SK-N-SH treated with all-trans-retinoic acid at 6 μM for 48 hours (cell line): Measurements from ENCODE around the gene PCDH9.

Experiments
- ATAC-seq: fragments of 200-7000 bp; cut with Tn5 transposase; 3 replicates; pipeline ENCODE4 v1.9.1; 2020; ENCODE audit warnings: mild to moderate bottlenecking, moderate library complexity
- ARNTL ChIP-seq: fragments of 450-650 bp; formaldehyde crosslinking; IDR thresholded peaks from 2 replicates; pipeline ENCODE4 v1.5.0; 2020; ENCODE audit warnings: low read depth, mild to moderate bottlenecking, moderate library complexity, borderline replicate concordance
- BACH2 ChIP-seq: fragments of 250-450 bp; sonication (Bioruptor Pico); IDR thresholded peaks from 2 replicates; pipeline ENCODE4 v1.9.0; 2021; ENCODE audit warnings: mild to moderate bottlenecking, borderline replicate concordance
- CREB5 ChIP-seq: fragments of 250-450 bp; sonication (Bioruptor Pico); IDR thresholded peaks from 2 replicates; pipeline ENCODE4 v1.5.1; 2020; ENCODE audit warnings: low read depth, mild to moderate bottlenecking, moderate library complexity
- CSDC2 ChIP-seq: fragments of 250-450 bp; sonication (Bioruptor Pico); IDR thresholded peaks from 2 replicates; pipeline ENCODE4 v1.5.0; 2020; ENCODE audit warnings: mild to moderate bottlenecking, moderate library complexity
- ESRRG ChIP-seq: fragments of 250-450 bp; sonication (Bioruptor Pico); IDR thresholded peaks from 2 replicates; pipeline ENCODE4 v1.6.1; 2021; ENCODE audit warnings: mild to moderate bottlenecking
- GLIS3 ChIP-seq: fragments of 250-450 bp; sonication (Bioruptor Pico); IDR thresholded peaks from 2 replicates; pipeline ENCODE4 v1.5.0; 2020; ENCODE audit warnings: mild to moderate bottlenecking, moderate library complexity
- ISL1 ChIP-seq: fragments of 250-450 bp; sonication (Bioruptor Pico); IDR thresholded peaks from 2 replicates; pipeline ENCODE4 v2.1.2; 2022; ENCODE audit warnings: mild to moderate bottlenecking, moderate library complexity
- OSR1 ChIP-seq: fragments of 250-450 bp; sonication (Bioruptor Pico); IDR thresholded peaks from 2 replicates; pipeline ENCODE4 v1.8.0; 2022; ENCODE audit warnings: moderate library complexity, mild to moderate bottlenecking, inconsistent platforms
- PATZ1 ChIP-seq: fragments of 250-450 bp; sonication (Bioruptor Pico); IDR thresholded peaks from 2 replicates; pipeline ENCODE4 v1.8.0; 2020; ENCODE audit warnings: mild to moderate bottlenecking, moderate library complexity, borderline replicate concordance
- POU6F1 ChIP-seq: fragments of 250-450 bp; sonication (Bioruptor Pico); IDR thresholded peaks from 2 replicates; pipeline ENCODE4 v1.8.0; 2021; ENCODE audit warnings: low read depth, mild to moderate bottlenecking, moderate library complexity, borderline replicate concordance
- PPARA ChIP-seq: fragments of 250-450 bp; sonication (Bioruptor Pico); IDR thresholded peaks from 2 replicates; pipeline ENCODE4 v1.5.0; 2020; ENCODE audit warnings: mild to moderate bottlenecking, borderline replicate concordance
- RARB ChIP-seq: fragments of 250-450 bp; sonication (Bioruptor Pico); IDR thresholded peaks from 2 replicates; pipeline ENCODE4 v1.8.0; 2021; ENCODE audit warnings: mild to moderate bottlenecking, moderate library complexity
- SNAI2 ChIP-seq: fragments of 250-450 bp; sonication (Bioruptor Pico); IDR thresholded peaks from 2 replicates; pipeline ENCODE4 v1.5.0; 2020; ENCODE audit warnings: mild to moderate bottlenecking, moderate library complexity
- TCF4 ChIP-seq: fragments of 250-450 bp; sonication (Bioruptor Pico); IDR thresholded peaks from 2 replicates; pipeline ENCODE4 v1.8.0; 2021; ENCODE audit warnings: mild to moderate bottlenecking, moderate library complexity, borderline replicate concordance
- TOX ChIP-seq: fragments of 250-450 bp; sonication (Bioruptor Pico); IDR thresholded peaks from 2 replicates; pipeline ENCODE4 v1.8.0; 2021; ENCODE audit warnings: mild to moderate bottlenecking, moderate library complexity, borderline replicate concordance
- TSHZ2 ChIP-seq: fragments of 250-450 bp; sonication (Bioruptor Pico); IDR thresholded peaks from 2 replicates; pipeline ENCODE4 v1.5.0; 2020; ENCODE audit warnings: mild to moderate bottlenecking, moderate library complexity
- ZC3H10 ChIP-seq: fragments of 250-450 bp; sonication (Bioruptor Pico); IDR thresholded peaks from 2 replicates; pipeline ENCODE4 v1.5.1; 2021; ENCODE audit warnings: mild to moderate bottlenecking, moderate library complexity
- ZFP3 ChIP-seq: fragments of 250-450 bp; sonication (Bioruptor Pico); IDR thresholded peaks from 2 replicates; pipeline ENCODE4 v1.5.0; 2020; ENCODE audit warnings: mild to moderate bottlenecking, moderate library complexity
- ZFP30 ChIP-seq: fragments of 450-650 bp; formaldehyde crosslinking; IDR thresholded peaks from 2 replicates; pipeline ENCODE4 v1.5.0; 2022; ENCODE audit warnings: mild to moderate bottlenecking, moderate library complexity
- ZNF70 ChIP-seq: fragments of 450-650 bp; formaldehyde crosslinking; IDR thresholded peaks from 2 replicates; pipeline ENCODE4 v1.5.0; 2020; ENCODE audit warnings: mild to moderate bottlenecking, moderate library complexity
- ZNF8 ChIP-seq: fragments of 450-650 bp; formaldehyde crosslinking; IDR thresholded peaks from 2 replicates; pipeline ENCODE4 v1.5.0; 2020; ENCODE audit warnings: mild to moderate bottlenecking, moderate library complexity
- TF ChIP-seq, protein P1 (sequence below): fragments of 250-450 bp; sonication (Bioruptor Pico); IDR thresholded peaks from 2 replicates; pipeline ENCODE4 v1.5.1; 2021; ENCODE audit warnings: mild to moderate bottlenecking, moderate library complexity

Gene PCDH9

GRCh38 chr13:66617786-66618185 lies 612.4 kb downstream of the PCDH9 start:
- no peak for ATAC-seq
- TF ChIP-seq SNAI2 (CRISPR knock-in tag) (no peak), TCF4 (CRISPR knock-in tag) (no peak), BACH2 (CRISPR knock-in tag) (no peak), OSR1 (CRISPR knock-in tag) (no peak), CREB5 (no peak), ESRRG (CRISPR knock-in tag) (no peak), ARNTL (CRISPR knock-in tag) (no peak), POU6F1 (CRISPR knock-in tag) (no peak), ZFP3 (no peak), TSHZ2 (CRISPR knock-in tag) (no peak), PATZ1 (CRISPR knock-in tag) (no peak), RARB (no peak), TOX (no peak), PPARA (CRISPR knock-in tag) (no peak), ZNF70 (CRISPR knock-in tag) (no peak), ZNF8 (no peak), ZFP30 (CRISPR knock-in tag) (no peak)
- TF ChIP-seq, protein P1, sequence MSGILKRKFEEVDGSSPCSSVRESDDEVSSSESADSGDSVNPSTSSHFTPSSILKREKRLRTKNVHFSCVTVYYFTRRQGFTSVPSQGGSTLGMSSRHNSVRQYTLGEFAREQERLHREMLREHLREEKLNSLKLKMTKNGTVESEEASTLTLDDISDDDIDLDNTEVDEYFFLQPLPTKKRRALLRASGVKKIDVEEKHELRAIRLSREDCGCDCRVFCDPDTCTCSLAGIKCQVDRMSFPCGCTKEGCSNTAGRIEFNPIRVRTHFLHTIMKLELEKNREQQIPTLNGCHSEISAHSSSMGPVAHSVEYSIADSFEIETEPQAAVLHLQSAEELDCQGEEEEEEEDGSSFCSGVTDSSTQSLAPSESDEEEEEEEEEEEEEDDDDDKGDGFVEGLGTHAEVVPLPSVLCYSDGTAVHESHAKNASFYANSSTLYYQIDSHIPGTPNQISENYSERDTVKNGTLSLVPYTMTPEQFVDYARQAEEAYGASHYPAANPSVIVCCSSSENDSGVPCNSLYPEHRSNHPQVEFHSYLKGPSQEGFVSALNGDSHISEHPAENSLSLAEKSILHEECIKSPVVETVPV (CRISPR knock-in tag), result no peak
- TF ChIP-seq, all 23 proteins: peak for 0

DNA sequence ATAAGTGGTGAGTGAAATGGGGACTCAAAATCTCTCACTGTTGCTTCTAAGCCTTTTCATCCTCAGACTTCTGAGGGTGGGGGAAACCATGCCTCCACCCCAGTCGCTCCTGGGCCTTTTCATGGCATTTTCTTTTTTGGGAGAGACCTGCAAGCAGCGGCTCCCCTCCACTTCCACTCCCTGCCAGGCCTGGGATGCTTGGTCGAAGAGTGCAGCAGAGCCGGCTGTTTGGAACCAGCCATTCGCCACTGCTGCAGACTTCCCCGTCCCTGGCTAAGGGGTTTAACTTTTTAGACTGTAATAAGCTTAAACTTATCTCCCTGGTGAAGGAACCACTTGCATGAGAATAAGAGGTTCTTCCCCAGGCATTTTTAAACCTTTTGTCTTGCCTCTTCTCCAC lies 617.2 kb downstream of the PCDH9 start:
- ATAC-seq, result no peak
- TF ChIP-seq TOX, result no peak
- no peak for TF ChIP-seq ZC3H10
- no peak for TF ChIP-seq CREB5
- TF ChIP-seq PATZ1 (CRISPR knock-in tag), result no peak
- no peak for TF ChIP-seq TSHZ2 (CRISPR knock-in tag)
- TF ChIP-seq, protein P1 (CRISPR knock-in tag), result no peak
- TF ChIP-seq OSR1 (CRISPR knock-in tag), result no peak
- no peak for TF ChIP-seq GLIS3 (CRISPR knock-in tag)
- TF ChIP-seq CSDC2 (CRISPR knock-in tag), result no peak
- TF ChIP-seq ARNTL (CRISPR knock-in tag), result no peak
- no peak for TF ChIP-seq ESRRG (CRISPR knock-in tag)
- TF ChIP-seq ISL1 (CRISPR knock-in tag), result no peak
